Measurements from ENCODE around the gene WDR91.

GRCh38 chr7:135154734-135155133, 56.6 kb downstream of the WDR91 start:
- TF ChIP-seq CTCF (IDR thresholded peaks at IDR 0.05; ENCODE audit: borderline replicate concordance, extremely low read depth, low read length, poor library complexity, severe bottlenecking): no peak
- TF ChIP-seq EZH2 (IDR thresholded peaks at IDR 0.05; ENCODE audit: borderline replicate concordance, low read depth, low read length, severe bottlenecking): no peak
